SU-DHL-6 (cell line): ENCODE data around the gene NUP153.
"Not testable (repeated sequence)": the region's sequence is repeated elsewhere in the genome, so short reads cannot be mapped to it uniquely, and the experiment has no call there.

ENCODE experiments used
- H2AFZ ChIP-seq: fragments of 200-600 bp; sonication (generic); 2 replicates; pipeline ENCODE4 v1.6.1; 2014; ENCODE audit warnings: low read depth, mild to moderate bottlenecking, moderate library complexity, mixed read lengths, antibody characterized with exemption, low read length; ENCODE audit not compliant: severe bottlenecking
- H3F3A ChIP-seq: fragments of 200-600 bp; shearing (Covaris generic); 2 replicates; pipeline ENCODE4 v1.6.0; 2016; ENCODE audit warnings: antibody characterized with exemption, mild to moderate bottlenecking; ENCODE audit not compliant: insufficient read depth
- H3K27ac ChIP-seq: fragments of 200-600 bp; sonication (generic); 2 replicates; pipeline ENCODE4 v1.5.1; 2016; ENCODE audit warnings: low read depth, mild to moderate bottlenecking, low read length, moderate library complexity, mixed read lengths
- H3K27me3 ChIP-seq: fragments of 200-600 bp; sonication (generic), shearing (Covaris generic); 2 replicates; pipeline ENCODE4 v1.6.0; 2014; ENCODE audit warnings: mild to moderate bottlenecking, low read length
- H3K36me3 ChIP-seq: fragments of 200-600 bp; sonication (generic); 2 replicates; pipeline ENCODE4 v1.6.1; 2014; ENCODE audit warnings: mild to moderate bottlenecking, low read length, mixed read lengths
- H3K4me2 ChIP-seq: fragments of 300-600, 200-600 bp; shearing (Covaris generic), sonication (generic); 2 replicates; pipeline ENCODE4 v1.6.0; 2014; ENCODE audit warnings: low read length, low read depth, mild to moderate bottlenecking; ENCODE audit not compliant: poor library complexity, severe bottlenecking
- H3K4me3 ChIP-seq: fragments of 200-600 bp; sonication (generic); 2 replicates; pipeline ENCODE4 v1.5.1; 2014; ENCODE audit warnings: antibody characterized with exemption, low read length, mild to moderate bottlenecking, mixed read lengths; ENCODE audit not compliant: insufficient read depth, poor library complexity, severe bottlenecking
- H3K79me2 ChIP-seq: fragments of 200-600 bp; sonication (generic); 2 replicates; pipeline ENCODE4 v1.6.1; 2014; ENCODE audit warnings: mild to moderate bottlenecking, low read length, moderate library complexity; ENCODE audit not compliant: insufficient read depth
- H3K9ac ChIP-seq: fragments of 200-600 bp; sonication (generic); 2 replicates; pipeline ENCODE4 v1.7.0; 2014; ENCODE audit warnings: mild to moderate bottlenecking, low read length
- H3K9me2 ChIP-seq: fragments of 200-600 bp; sonication (generic); replicated peaks from 2 replicates; pipeline ENCODE4 v1.6.1; 2014; ENCODE audit warnings: low read length; ENCODE audit not compliant: insufficient read depth
- H3K9me3 ChIP-seq: fragments of 200-600 bp; sonication (generic); 2 replicates; pipeline ENCODE4 v1.6.1; 2014; ENCODE audit warnings: low read length, mixed read lengths; ENCODE audit not compliant: insufficient read depth
- H4K20me1 ChIP-seq: fragments of 200-600 bp; sonication (generic); 2 replicates; pipeline ENCODE4 v1.6.1; 2014; ENCODE audit warnings: low read depth, mild to moderate bottlenecking, antibody characterized with exemption, low read length, moderate library complexity, mixed read lengths
- CTCF ChIP-seq: fragments of 200-600 bp; sonication (generic); IDR thresholded peaks from one replicate; pipeline ENCODE4 v1.5.1; 2017; ENCODE audit warnings: antibody characterized with exemption, mild to moderate bottlenecking, low read length, moderate library complexity; ENCODE audit not compliant: insufficient read depth, poor library complexity, severe bottlenecking
- EZH2phosphoT487 ChIP-seq: fragments of 200-600 bp; sonication (generic), shearing (Covaris generic); conservative IDR thresholded peaks from 2 replicates; pipeline ENCODE4 v1.6.1; 2018; ENCODE audit warnings: mild to moderate bottlenecking, antibody characterized with exemption, low read length, moderate library complexity, mixed read lengths

The NUP153 gene

GRCh38 chr6:17589406-17590096 is 117.2 kb downstream of the NUP153 start:
- H3K27me3 ChIP-seq, result no peaks in the 10 kb centered on the region

GRCh38 chr6:17588011-17588410 is 118.7 kb downstream of the NUP153 start:
- Histone ChIP-seq H3F3A (0 out of 2 replicates have a peak, but pooled peaks cover 3% of the 10 kb centered on the region), H3K9me2 (no peaks in the 10 kb centered on the region), H3K4me2 (no peak overlapping the region), H3K36me3 (no peaks in the 10 kb centered on the region), H3K9me3 (no peaks in the 10 kb centered on the region), H3K27ac (no peak overlapping the region), H3K27me3 (no peaks in the 10 kb centered on the region), H2AFZ (no peak overlapping the region), H4K20me1 (no peaks in the 10 kb centered on the region), H3K79me2 (no peaks in the 10 kb centered on the region), H3K4me3 (no peak overlapping the region), H3K9ac (no peak overlapping the region)
- no peak for TF ChIP-seq CTCF
- no peak for TF ChIP-seq EZH2phosphoT487

More at GRCh38 chr6:17589406-17590096, 117.2 kb downstream of the NUP153 start:
- H2AFZ ChIP-seq, result no peak overlapping the region
- H3K27ac ChIP-seq, result no peak overlapping the region
- TF ChIP-seq CTCF (no peak), EZH2phosphoT487 (no peak)
- H3K36me3 ChIP-seq, result no peaks in the 10 kb centered on the region
- H3F3A ChIP-seq, result 0 out of 2 replicates have a peak, but pooled peaks cover 2% of the 10 kb centered on the region
- no peak overlapping the region for H3K4me3 ChIP-seq
- H3K79me2 ChIP-seq, result no peaks in the 10 kb centered on the region
- H4K20me1 ChIP-seq, result no peaks in the 10 kb centered on the region
- H3K9me3 ChIP-seq, result no peaks in the 10 kb centered on the region
- H3K9ac ChIP-seq, result no peak overlapping the region
- no peak overlapping the region for H3K4me2 ChIP-seq
- H3K9me2 ChIP-seq, result no peaks in the 10 kb centered on the region

GRCh38 chr6:17586623-17587022 is 120.1 kb downstream of the NUP153 start:
- not testable (repeated sequence) for H3K9ac ChIP-seq, H3K4me3 ChIP-seq, H3K27ac ChIP-seq, H3K9me3 ChIP-seq, H3K36me3 ChIP-seq, H3K9me2 ChIP-seq, H3K79me2 ChIP-seq, H3F3A ChIP-seq, H4K20me1 ChIP-seq, H2AFZ ChIP-seq, H3K4me2 ChIP-seq, H3K27me3 ChIP-seq

GRCh38 chr6:17585766-17586490 is 120.8 kb downstream of the NUP153 start:
- no peaks in the 10 kb centered on the region for H3K9me3 ChIP-seq
- H3K27ac ChIP-seq, result no peak overlapping the region
- H3K4me2 ChIP-seq, result no peak overlapping the region
- no peaks in the 10 kb centered on the region for H3K27me3 ChIP-seq
- TF ChIP-seq EZH2phosphoT487 (no peak), CTCF (no peak)
- no peak overlapping the region for H3K4me3 ChIP-seq
- H3F3A ChIP-seq, result 0 out of 2 replicates have a peak, but pooled peaks cover 3% of the 10 kb centered on the region
- H3K79me2 ChIP-seq, result no peaks in the 10 kb centered on the region
- H3K36me3 ChIP-seq, result no peaks in the 10 kb centered on the region
- no peaks in the 10 kb centered on the region for H3K9me2 ChIP-seq
- H2AFZ ChIP-seq, result no peak overlapping the region
- no peaks in the 10 kb centered on the region for H4K20me1 ChIP-seq
- no peak overlapping the region for H3K9ac ChIP-seq
